HEK293T (cell line): Measurements from ENCODE around the gene SUSD1.

Source experiments
- BHLHE40 ChIP-seq: fragments of 450-650 bp; IDR thresholded peaks from 2 replicates; pipeline ENCODE4 v1.6.1; 2016; ENCODE audit warnings: mild to moderate bottlenecking, moderate library complexity, borderline replicate concordance
- CTBP1 ChIP-seq: fragments of 450-650 bp; IDR thresholded peaks from 2 replicates; pipeline ENCODE4 v1.6.1; 2016; ENCODE audit warnings: borderline replicate concordance
- FOXA1 ChIP-seq: fragments of 450-650 bp; IDR thresholded peaks from 2 replicates; pipeline ENCODE4 v1.6.1; 2016; ENCODE audit warnings: mild to moderate bottlenecking
- FOXK2 ChIP-seq: fragments of 450-650 bp; IDR thresholded peaks from 2 replicates; pipeline ENCODE4 v1.6.1; 2016; ENCODE audit warnings: mild to moderate bottlenecking
- HDGF ChIP-seq: fragments of 450-650 bp; IDR thresholded peaks from 2 replicates; pipeline ENCODE4 v1.6.1; 2017; ENCODE audit warnings: antibody characterized with exemption, borderline replicate concordance
- NFRKB ChIP-seq: fragments of 450-650 bp; IDR thresholded peaks from 2 replicates; pipeline ENCODE4 v1.6.1; 2016; ENCODE audit warnings: mild to moderate bottlenecking, moderate library complexity
- SP1 ChIP-seq: fragments of 450-650 bp; IDR thresholded peaks from 2 replicates; pipeline ENCODE4 v1.6.1; 2017
- SUZ12 ChIP-seq: fragments of 450-650 bp; IDR thresholded peaks from 2 replicates; pipeline ENCODE4 v1.6.1; 2016; ENCODE audit warnings: mild to moderate bottlenecking
- TARDBP ChIP-seq: fragments of 450-650 bp; IDR thresholded peaks from 2 replicates; pipeline ENCODE4 v1.6.1; 2016
- ZNF384 ChIP-seq: fragments of 450-650 bp; IDR thresholded peaks from 2 replicates; pipeline ENCODE4 v1.6.1; 2016

- no peak for TF ChIP-seq SP1
- no peak for TF ChIP-seq TARDBP
- TF ChIP-seq NFRKB = no peak
- TF ChIP-seq ZNF384 = no peak
- TF ChIP-seq SUZ12 = no peak
- TF ChIP-seq BHLHE40 = no peak
- no peak for TF ChIP-seq FOXA1
- TF ChIP-seq FOXK2 = no peak
- TF ChIP-seq HDGF = no peak
- no peak for TF ChIP-seq CTBP1
Observed at GRCh38 chr9:112015736-112016135, 159.4 kb downstream of the SUSD1 start.
